ENCODE measurements around the gene HABP2. TPM values are rescaled to one million over a fixed set of nuclear protein-coding genes. Genes with fewer than 3 reads are reported as not detected.

Gene HABP2
- total RNA-seq, 3 donors from 2014 or later = 0.08 TPM; not detected in 2

DNA sequence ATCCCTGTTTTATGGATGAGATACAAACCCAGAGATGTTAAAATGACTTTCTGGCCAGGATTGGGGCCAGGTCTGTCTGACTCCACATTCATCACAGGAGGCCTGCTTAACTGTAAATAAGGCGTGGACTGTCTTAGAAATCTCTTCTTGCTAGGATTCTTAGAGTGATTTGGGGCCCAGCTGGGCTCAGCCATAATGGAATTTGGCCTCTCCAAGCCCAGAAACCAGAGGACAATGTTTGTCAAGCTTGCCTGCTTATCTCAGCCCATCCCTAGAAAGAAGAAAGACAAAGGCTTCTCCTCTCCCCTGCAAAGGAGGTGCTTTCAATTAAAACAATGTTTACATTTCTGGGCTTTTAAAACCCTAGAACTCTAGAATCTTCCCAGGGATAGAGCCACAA lies 2.9 kb downstream of the HABP2 start:
- Mint-ChIP-seq H3K27me3 (ENCODE audit: low read depth) (peaks cover 14% of the 10 kb centered on the region), H3K4me3 (no peak overlapping the region), H3K9me3 (no peaks in the 10 kb centered on the region), H3K36me3 (ENCODE audit: insufficient read depth) (no peaks in the 10 kb centered on the region), H3K4me1 (ENCODE audit: low read depth) (no peaks in the 10 kb centered on the region)
- ATAC-seq = no peak
- no peak for DNase-seq

DNA sequence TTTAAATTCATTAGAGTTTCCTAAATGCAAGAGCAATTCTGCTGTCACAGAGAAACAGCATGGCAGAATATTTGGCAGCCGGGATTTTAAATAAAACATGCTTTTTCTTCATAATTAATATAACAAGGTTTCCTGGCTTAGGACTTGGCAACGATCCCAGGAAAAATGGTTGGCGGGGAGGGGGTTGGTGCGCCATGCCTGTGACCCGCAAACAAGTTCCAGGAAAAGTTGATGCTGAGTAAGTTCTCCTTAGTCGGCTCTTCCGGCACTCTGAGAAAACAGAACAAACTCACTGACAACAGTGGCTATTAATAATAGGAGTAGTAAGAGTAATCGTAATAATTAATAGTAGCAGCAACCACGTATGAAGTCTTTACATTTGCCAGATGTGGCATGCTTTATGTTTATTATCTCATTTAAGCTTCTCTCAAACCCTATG lies 4.6 kb downstream of the HABP2 start:
- ATAC-seq (no peak), DNase-seq (no peak)
- no peaks in the 10 kb centered on the region for H3K36me3 Mint-ChIP-seq (ENCODE audit: insufficient read depth)
- no peak overlapping the region for H3K4me3 Mint-ChIP-seq
- peaks cover 11% of the 10 kb centered on the region for H3K27me3 Mint-ChIP-seq (ENCODE audit: low read depth)
- no peaks in the 10 kb centered on the region for H3K4me1 Mint-ChIP-seq (ENCODE audit: low read depth)
- no peaks in the 10 kb centered on the region for H3K9me3 Mint-ChIP-seq

DNA sequence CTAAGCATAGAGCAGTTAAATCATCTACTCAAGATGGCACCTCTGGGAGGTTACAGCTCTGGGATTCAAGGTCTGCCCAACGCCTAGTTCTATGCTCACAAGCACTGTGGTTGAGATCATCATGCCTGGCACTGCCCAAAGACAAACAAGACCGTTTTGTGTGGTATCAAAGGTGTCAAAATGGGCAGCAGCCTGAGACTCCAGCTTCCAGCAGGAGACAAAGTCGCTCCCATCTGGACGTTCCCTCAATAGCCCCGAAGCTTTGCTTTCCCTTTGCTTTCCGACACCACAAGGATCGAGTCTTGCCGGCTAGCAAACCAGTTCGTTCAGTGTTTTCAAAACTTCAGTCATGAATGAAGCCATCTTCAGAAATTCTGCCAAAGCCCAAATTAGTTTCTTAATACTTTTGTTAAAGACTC lies 5.1 kb downstream of the HABP2 start:
- Mint-ChIP-seq H3K27me3 (ENCODE audit: low read depth) (peaks cover 11% of the 10 kb centered on the region), H3K4me1 (ENCODE audit: low read depth) (no peaks in the 10 kb centered on the region), H3K36me3 (ENCODE audit: insufficient read depth) (no peaks in the 10 kb centered on the region), H3K4me3 (no peak overlapping the region), H3K9me3 (no peaks in the 10 kb centered on the region)
- no peak for ATAC-seq
- no peak for DNase-seq

DNA sequence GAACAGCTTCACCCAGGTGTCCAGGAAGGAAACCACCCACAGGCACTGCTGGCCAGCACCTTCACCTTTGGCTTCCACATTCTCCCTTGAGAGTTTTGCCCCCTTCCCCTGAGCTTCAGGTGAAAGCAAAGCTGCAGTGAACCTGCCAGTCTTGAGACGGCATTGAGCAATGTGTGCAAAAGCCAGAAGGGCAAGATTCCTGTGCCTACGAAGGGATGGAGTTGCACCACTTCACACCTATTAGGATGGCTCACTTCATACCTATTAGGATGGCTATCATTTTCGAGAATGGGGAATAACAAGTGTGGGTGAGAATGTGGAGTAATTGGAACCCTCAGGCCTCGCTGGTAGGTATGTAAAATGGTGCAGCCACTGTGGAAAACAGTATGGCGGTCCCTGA lies 7.2 kb downstream of the HABP2 start:
- DNase-seq (no peak), ATAC-seq (no peak)
- H3K4me1 Mint-ChIP-seq (ENCODE audit: low read depth) = peaks cover 2% of the 10 kb centered on the region
- H3K36me3 Mint-ChIP-seq (ENCODE audit: insufficient read depth) = no peaks in the 10 kb centered on the region
- peaks cover 8% of the 10 kb centered on the region for H3K27me3 Mint-ChIP-seq (ENCODE audit: low read depth)
- no peak overlapping the region for H3K4me3 Mint-ChIP-seq
- no peaks in the 10 kb centered on the region for H3K9me3 Mint-ChIP-seq

DNA sequence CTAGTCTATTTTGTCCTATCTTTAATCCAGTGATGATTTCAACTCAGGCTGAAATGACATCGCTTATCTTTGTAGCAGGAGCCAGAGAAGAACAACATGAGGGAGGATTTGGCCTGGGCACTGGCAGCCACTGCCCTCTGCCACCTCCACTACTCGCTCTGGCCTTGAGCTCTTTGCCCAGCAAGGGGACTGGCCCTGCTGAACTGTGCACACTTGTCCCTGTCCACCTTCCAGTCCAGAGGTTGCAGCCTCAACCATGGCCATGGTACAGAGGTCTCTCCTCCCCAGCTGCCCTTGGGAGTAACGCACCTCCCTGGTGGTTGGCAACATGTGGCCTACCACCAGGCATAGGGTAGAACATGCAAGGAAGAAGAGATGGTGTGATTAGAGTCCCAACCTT lies 8.4 kb downstream of the HABP2 start:
- DNase-seq (no peak), ATAC-seq (no peak)
- peaks cover 8% of the 10 kb centered on the region for H3K27me3 Mint-ChIP-seq (ENCODE audit: low read depth)
- H3K36me3 Mint-ChIP-seq (ENCODE audit: insufficient read depth) = no peaks in the 10 kb centered on the region
- no peak overlapping the region for H3K4me3 Mint-ChIP-seq
- H3K9me3 Mint-ChIP-seq = no peaks in the 10 kb centered on the region
- H3K4me1 Mint-ChIP-seq (ENCODE audit: low read depth) = peaks cover 2% of the 10 kb centered on the region

DNA sequence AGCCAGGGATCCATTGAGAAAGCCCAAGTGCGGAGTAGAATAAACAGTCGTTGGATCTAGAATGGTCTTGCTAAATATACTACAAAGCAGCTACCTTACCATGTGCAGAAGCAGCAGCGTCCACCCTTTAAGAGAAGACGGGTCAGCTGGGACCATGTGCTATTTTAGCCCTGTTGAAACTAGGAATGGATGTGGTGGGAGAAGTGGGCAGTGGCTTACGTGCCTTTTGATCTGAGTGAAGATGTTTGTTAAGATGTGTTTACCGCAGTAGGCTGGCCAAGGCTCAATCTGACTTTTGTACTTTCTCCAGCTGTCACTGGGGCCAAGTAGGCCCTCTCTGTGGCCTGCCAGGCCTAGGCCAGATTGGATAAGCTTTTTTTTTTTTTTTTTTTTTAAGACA lies 9.2 kb downstream of the HABP2 start:
- ATAC-seq (no peak), DNase-seq (no peak)
- Mint-ChIP-seq H3K27me3 (ENCODE audit: low read depth) (peaks cover 6% of the 10 kb centered on the region), H3K4me1 (ENCODE audit: low read depth) (peaks cover 2% of the 10 kb centered on the region), H3K36me3 (ENCODE audit: insufficient read depth) (no peaks in the 10 kb centered on the region), H3K4me3 (no peak overlapping the region), H3K9me3 (no peaks in the 10 kb centered on the region)

DNA sequence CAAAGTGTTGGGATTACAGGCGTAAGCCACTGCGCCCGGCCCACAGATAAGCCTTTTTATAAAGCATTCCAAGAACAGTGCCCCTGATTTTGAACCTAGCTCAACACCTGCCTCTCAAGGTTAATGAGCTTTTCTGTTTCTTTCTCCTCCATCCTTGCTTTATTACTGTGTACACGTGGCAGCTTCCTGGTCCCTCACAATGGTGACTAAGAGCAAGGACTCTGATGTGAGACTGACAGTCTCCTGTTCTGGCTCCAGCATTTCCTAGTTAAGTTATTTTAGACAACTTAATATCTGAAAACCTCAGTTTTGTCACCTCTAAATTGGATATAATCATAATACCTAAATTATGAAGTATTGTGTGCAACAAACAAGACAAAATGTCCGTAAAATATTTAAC lies 9.9 kb downstream of the HABP2 start:
- H3K9me3 Mint-ChIP-seq = no peaks in the 10 kb centered on the region
- H3K36me3 Mint-ChIP-seq (ENCODE audit: insufficient read depth) = no peaks in the 10 kb centered on the region
- H3K4me3 Mint-ChIP-seq = no peak overlapping the region
- ATAC-seq (no peak), DNase-seq (no peak)
- peaks cover 5% of the 10 kb centered on the region for H3K27me3 Mint-ChIP-seq (ENCODE audit: low read depth)
- H3K4me1 Mint-ChIP-seq (ENCODE audit: low read depth) = peaks cover 2% of the 10 kb centered on the region

DNA sequence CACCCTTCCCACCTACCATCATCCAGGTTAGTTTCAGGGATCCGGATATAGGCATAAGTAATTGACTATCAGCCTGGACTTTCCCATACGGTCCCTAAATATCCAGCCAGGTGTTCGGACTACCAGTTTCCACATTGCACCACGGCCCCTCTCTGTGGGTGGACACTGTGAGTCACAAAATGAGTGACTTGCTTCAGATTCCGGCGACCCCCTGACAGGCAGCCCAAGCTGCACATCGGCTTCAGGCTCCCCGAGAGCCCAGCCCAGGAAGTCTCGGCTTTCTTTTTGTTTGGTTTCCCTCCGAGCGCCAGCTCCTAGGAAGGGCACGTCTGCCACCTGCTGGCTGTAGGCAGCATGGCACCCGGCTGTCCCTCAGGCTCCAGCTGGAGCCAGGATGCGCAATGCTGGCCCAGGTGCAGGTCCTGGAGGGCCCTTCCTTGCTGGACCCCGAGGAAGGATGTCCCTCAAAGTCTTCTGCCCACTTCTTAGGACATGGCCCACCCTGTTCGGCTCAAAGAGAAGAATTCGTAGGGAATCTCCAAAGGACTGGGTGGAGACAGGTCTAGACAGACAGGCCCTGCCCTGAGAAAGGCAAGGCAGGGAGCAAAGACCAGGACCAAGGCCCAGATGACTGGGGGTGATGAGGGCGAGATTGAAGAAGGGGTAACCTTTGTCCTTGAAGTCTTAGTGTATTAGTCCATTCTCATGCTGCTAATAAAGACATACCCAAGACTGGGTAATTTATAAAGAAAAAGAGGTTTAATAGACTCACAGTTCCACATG lies 10.6 kb downstream of the HABP2 start:
- H3K27me3 Mint-ChIP-seq (ENCODE audit: low read depth) = peaks cover 3% of the 10 kb centered on the region
- ATAC-seq = peak; percentile 78 to 86
- H3K36me3 Mint-ChIP-seq (ENCODE audit: insufficient read depth) = no peaks in the 10 kb centered on the region
- peak overlapping the region; percentile 71 for H3K4me3 Mint-ChIP-seq
- peaks cover 2% of the 10 kb centered on the region for H3K4me1 Mint-ChIP-seq (ENCODE audit: low read depth)
- DNase-seq = peak; percentile 56
- H3K9me3 Mint-ChIP-seq = no peaks in the 10 kb centered on the region

DNA sequence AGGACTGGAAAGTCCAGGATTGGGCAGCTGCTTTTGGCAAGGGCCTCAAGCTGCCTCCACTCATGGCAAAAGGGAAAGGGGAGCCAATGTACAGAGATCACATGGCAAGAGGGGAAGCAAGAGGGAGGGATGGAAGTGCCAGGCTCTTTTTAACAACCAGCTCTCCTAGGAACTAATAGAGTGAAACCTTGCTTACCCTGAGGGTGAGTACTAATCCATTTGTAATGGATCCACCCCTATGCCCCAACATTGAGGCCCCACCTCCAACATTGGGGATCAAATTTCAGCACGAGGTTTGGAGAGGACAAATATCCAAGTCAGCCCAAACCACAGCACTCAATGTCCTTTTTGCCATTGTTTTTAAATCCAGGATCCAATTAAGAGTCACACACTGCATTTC lies 12.5 kb downstream of the HABP2 start:
- no peaks in the 10 kb centered on the region for H3K9me3 Mint-ChIP-seq
- ATAC-seq = no peak
- peaks cover 2% of the 10 kb centered on the region for H3K4me1 Mint-ChIP-seq (ENCODE audit: low read depth)
- DNase-seq = no peak
- H3K4me3 Mint-ChIP-seq = no peak overlapping the region
- H3K27me3 Mint-ChIP-seq (ENCODE audit: low read depth) = no peaks in the 10 kb centered on the region
- H3K36me3 Mint-ChIP-seq (ENCODE audit: insufficient read depth) = no peaks in the 10 kb centered on the region

DNA sequence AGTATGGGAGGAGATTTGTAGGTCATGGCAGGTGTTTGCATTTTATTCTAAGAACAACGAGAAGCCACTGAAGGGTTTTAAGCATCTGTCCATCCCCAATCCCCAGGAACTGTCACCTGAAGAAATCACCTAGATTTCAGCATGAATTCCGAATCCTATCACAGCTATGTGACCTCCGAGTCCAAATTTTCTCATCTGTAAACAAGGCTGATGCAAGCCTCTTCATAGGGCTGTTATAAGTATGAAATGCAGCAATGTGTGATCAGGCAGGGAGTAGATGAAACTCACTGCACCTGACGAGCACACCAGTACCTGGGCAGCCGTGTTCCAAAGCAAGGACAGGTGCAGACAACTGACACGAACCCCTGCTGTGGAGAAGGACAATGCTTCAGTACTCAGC lies 14.0 kb downstream of the HABP2 start:
- no peaks in the 10 kb centered on the region for H3K36me3 Mint-ChIP-seq (ENCODE audit: insufficient read depth)
- H3K4me1 Mint-ChIP-seq (ENCODE audit: low read depth) = peaks cover 2% of the 10 kb centered on the region
- no peak overlapping the region for H3K4me3 Mint-ChIP-seq
- no peak for DNase-seq
- no peaks in the 10 kb centered on the region for H3K27me3 Mint-ChIP-seq (ENCODE audit: low read depth)
- no peak for ATAC-seq
- no peaks in the 10 kb centered on the region for H3K9me3 Mint-ChIP-seq

DNA sequence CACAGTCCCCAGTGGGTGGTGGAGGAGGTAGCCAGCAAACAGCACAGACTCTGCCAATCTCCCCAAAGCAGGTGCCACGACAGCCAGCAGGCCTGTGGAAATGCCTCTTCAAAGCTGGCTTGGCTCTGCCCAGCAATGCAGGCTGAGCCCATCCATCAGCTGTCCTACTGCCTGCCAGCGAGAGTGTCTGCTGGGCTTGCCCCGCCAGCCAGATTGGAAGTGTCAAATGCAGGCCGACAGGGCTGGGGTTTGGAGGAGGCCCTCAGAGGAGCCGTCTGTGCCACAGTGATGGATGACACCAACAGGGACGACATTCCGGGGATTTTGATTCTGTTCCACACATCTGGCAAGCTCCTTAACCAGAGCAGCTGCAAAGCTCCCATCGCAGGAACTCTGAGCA lies 16.7 kb downstream of the HABP2 start:
- Mint-ChIP-seq H3K9me3 (no peaks in the 10 kb centered on the region), H3K4me1 (ENCODE audit: low read depth) (no peaks in the 10 kb centered on the region), H3K27me3 (ENCODE audit: low read depth) (no peaks in the 10 kb centered on the region), H3K36me3 (ENCODE audit: insufficient read depth) (no peaks in the 10 kb centered on the region), H3K4me3 (no peak overlapping the region)
- DNase-seq = no peak
- no peak for ATAC-seq

DNA sequence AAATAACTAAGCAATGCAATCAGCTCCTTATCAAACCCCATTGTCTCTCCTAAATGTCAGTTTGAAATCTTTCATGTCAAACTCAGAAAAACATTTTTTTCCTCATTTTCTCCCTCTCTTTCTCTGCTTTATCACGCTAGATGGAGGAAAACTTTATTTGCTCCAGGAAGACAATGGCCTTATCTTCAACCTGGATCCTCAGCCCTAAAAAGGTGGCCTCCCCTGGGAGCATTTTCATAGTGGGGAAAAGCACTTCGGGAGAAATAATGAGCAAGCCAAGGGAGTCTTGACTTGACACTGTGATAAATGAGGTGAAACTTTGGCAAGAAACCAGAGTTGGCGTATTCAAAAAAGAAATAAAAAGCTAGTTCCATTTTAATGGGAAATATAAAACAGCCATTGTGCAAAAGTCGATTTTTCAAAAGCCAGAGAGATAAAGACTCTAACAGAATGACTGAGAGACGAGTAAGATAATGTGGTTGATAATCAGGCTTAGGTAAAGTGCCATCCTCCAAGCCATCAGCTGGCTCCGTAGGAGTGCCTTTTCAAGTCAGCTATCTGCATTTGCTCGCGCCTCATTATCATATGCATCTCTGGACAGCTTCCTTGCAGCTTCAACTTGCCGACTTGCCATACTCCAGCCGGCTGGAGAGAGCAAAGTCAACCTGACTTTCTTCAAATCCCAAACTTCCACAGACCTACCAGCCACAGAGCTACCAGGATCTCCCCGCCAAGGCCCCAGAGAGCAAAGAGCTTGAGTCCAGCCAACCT lies 19.9 kb downstream of the HABP2 start:
- Mint-ChIP-seq H3K9me3 (no peaks in the 10 kb centered on the region), H3K27me3 (ENCODE audit: low read depth) (peaks cover 1% of the 10 kb centered on the region), H3K4me1 (ENCODE audit: low read depth) (no peaks in the 10 kb centered on the region), H3K36me3 (ENCODE audit: insufficient read depth) (no peaks in the 10 kb centered on the region), H3K4me3 (no peak overlapping the region)
- DNase-seq = no peak
- no peak for ATAC-seq

DNA sequence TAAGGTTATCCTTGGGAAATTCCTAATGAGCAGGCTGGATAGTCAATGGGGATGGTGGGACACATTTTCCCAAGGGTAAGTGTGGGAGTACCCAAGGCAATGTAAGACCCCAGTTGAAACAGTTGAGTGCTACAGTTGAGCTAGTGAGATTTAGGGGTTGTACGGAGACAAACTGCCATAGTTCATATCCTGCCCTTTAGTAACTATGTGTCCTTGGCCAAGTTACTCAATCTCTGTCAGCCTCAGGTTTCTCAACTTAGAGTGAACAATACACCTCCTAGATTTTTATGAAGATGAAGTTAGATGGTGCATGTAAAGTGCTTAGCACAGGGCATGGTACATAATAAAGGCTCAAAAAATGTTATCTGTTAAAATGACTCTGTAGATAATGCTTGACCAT lies 20.5 kb downstream of the HABP2 start:
- ATAC-seq = no peak
- no peaks in the 10 kb centered on the region for H3K9me3 Mint-ChIP-seq

DNA sequence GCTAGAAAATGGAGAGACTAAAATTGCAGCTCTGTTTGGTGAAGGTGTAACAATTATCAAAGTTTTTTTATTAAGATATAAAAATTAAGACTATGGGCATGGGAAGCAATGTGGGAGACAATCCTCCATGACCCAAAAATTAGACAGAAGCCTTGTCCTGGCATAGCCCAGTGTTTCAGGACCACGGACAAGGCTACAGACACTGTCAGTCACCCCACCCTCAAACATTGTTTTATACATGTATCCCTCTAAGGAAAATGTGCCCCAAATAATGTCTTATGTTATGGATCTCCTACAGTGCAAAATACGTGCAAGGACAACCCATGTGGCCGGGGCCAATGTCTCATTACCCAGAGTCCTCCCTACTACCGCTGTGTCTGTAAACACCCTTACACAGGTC lies 24.0 kb downstream of the HABP2 start:
- no peak for ATAC-seq
- Mint-ChIP-seq H3K4me3 (no peak overlapping the region), H3K27me3 (ENCODE audit: low read depth) (peaks cover 13% of the 10 kb centered on the region), H3K9me3 (no peaks in the 10 kb centered on the region), H3K4me1 (ENCODE audit: low read depth) (no peaks in the 10 kb centered on the region), H3K36me3 (ENCODE audit: insufficient read depth) (no peaks in the 10 kb centered on the region)
- DNase-seq = no peak

More for the DNA sequence above, 20.5 kb downstream of the HABP2 start:
- H3K4me1 Mint-ChIP-seq (ENCODE audit: low read depth) = no peaks in the 10 kb centered on the region
- no peak for DNase-seq
- no peaks in the 10 kb centered on the region for H3K36me3 Mint-ChIP-seq (ENCODE audit: insufficient read depth)
- peaks cover 1% of the 10 kb centered on the region for H3K27me3 Mint-ChIP-seq (ENCODE audit: low read depth)
- no peak overlapping the region for H3K4me3 Mint-ChIP-seq

DNA sequence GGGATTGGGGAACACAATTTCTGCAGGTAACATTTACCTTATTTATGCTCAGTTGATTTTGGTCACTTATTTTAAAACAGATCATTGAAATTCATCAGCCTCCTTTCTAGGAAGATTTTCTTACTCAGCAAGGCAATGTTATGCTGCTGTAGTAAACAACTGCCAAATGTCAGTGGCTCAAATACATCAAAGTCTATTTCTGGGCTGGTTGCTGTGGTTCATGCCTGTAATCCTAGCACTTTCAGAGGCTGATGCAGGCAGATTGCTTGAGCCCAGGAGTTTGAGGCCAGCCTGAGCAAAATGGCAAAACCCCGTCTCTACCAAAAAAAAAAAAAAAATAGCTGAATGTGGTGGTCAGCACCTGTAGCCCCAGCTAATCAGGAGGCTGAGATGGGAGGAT lies 25.9 kb downstream of the HABP2 start:
- Mint-ChIP-seq H3K9me3 (no peaks in the 10 kb centered on the region), H3K36me3 (ENCODE audit: insufficient read depth) (no peaks in the 10 kb centered on the region), H3K4me1 (ENCODE audit: low read depth) (no peaks in the 10 kb centered on the region), H3K4me3 (no peak overlapping the region), H3K27me3 (ENCODE audit: low read depth) (peaks cover 14% of the 10 kb centered on the region)
- ATAC-seq = no peak
- DNase-seq = no peak
